ENCODE data around the gene CYP3A4.
"Not testable (repeated sequence)": the region's sequence is repeated elsewhere in the genome, so short reads cannot be mapped to it uniquely, and the experiment has no call there.

CYP3A4 gene

DNA sequence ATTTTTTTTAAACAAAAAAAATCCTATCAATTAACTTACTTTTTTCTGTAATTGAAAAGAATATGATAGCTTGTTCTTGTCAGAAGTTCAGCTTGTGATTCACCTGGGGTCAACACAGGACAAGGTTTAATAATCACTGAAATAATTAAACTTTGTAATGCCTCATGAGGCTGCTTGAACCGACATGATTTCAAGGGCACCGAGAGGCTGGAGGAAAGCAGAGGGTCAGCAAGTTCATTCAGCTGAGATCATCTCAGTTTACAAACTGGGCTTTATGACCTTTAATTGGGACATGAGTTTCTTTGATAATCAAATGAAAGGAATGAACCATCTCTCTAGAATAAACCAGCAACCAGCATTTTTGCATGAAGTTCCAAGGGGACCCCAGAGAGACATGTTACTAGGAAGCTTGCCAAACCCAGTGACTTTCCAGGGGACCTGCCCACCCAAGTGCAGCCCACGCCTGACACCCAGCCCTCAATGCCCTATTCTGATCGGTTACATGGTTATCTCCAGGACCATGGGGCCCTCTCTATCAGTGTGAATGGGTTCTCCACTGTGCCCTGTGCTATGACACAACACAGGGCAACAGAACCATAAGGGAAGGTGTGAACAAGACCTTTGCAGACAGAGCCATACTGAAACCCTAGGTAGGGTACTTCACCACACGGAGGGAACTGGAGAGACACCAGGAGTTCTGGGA is 7.8 kb upstream of the CYP3A4 start:
- no peak for DNase-seq

DNA sequence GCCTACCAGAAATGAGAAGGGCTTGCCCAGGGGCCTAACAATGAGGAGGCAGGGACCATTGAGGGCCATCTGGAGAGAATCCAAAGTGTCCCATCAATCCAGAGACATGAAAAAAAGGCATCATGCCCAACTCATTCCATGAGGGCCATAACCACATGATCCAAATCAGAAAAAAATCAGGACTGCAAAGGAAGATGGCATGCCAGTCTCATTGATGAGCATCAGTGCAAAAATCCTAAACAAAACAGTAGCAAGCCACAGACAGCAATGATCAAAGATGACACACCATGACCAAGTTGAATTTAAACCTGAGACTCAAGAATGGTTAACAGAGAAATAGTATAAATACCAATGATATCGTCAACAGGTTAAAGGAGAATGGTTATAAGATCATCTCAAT is 7.0 kb upstream of the CYP3A4 start:
- DNase-seq: no peak

DNA sequence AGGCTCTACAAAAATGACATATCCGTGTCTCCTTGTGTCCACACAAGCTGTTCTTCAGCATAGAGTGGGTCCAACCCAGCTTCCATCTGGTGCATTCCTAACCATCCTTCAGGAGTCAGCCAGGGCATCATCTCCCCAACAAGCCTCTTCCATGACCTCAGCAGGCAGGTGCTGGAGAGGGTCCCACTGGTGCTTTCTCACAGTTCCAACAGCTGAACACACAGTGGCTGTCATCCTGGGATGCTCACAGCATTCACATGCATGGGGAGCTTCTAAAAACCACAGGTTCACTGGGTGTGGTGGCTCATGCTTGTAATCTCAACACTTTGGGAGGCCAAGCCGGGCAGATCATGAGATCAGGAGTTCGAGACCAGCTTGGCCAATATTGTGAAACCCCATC is 6.4 kb upstream of the CYP3A4 start:
- no peak for DNase-seq

DNA sequence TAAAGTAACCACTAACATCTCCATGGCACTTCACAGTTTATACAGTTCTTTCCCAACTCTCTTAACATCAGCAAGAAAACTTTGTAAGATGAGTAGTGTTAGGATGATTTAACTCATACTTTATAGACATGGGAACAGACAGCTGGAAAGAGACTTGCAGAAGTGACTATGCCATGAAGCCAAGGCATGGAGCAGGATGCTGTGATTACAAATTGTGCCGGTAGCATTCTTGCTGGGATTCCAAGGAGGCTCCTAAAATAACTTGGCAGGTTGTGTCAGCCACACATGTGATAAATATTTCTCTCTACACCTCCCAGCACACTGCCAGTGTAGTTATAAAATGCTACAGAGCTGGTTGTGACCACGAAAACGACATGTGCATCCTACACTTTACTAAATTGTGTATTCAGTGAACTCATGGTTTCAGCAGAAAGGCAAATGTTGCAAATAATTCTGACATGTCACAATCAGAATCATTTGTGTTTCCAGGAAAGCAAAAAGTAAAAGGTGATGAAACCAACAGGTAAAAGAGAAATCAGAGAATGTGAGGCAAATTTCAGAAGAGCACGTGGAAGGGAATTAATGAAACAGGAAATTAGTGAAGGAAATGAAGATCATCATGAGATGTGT is 5.6 kb upstream of the CYP3A4 start:
- no peak for DNase-seq

DNA sequence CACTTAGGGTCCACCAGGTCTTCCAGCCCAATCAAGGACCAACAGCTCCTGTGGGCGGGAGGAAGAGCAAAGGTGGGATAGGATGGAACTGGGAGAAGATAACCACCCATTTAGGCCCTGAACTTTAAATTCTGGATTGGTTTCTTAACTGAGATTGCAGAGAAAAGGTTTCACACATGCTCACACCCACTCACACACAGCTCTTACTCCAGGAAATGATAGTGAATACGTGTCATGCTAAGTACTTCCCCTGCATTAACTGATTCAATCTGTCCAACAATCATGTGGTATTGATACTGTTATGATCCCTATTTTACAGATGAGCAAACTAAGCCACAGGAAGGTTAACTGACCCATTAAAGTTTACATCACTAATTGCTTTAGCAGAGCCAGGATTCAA is 4.6 kb upstream of the CYP3A4 start:
- peak; percentile 81 for DNase-seq

DNA sequence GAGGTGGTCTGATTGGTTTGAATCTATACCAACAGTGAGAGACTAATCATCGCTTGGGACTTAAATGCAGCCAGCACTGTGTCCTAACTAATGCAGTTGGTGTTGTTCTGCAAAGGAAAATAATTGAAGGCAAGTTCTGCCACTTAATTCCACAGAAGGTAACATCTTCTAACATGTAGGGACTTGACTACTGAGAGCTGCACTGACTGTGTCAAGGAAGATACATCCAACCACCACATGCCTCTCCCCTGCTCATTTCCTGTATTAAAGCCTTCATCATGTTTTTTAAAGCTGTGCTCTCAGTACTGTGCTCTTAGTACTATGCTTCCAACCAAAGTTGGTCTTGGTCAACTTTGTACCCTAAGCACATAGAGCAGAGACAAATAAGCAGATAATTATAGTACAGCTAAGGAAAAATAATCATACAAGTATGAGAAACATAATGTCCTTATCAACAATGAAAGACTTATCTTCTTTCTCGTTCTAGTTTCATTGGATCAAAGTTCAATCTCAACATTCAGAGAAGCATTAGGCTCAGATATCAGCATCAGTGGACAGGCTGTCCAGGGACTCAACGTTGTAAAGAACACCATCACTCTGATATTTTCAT is 2.8 kb upstream of the CYP3A4 start:
- DNase-seq: no peak

DNA sequence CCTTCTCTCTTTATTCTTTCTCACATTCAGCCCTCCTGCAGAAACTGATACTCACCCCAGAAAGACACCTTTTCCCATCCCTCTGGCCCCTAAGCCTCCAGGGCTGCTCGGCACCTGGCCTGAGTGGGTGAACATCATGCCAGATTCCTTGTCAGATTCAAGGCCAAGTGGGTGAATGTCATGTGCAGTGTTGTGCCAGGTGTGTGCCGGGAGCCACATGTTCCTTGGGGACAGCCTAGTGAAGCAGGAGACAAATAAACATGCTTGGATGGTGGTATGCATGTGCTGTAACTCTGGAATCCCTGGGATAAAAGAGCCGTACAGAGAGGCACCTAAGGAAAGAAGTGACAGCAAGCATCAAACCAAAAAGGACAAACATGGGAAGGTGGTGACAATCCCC is 1.7 kb upstream of the CYP3A4 start:
- DNase-seq: not testable (repeated sequence)

DNA sequence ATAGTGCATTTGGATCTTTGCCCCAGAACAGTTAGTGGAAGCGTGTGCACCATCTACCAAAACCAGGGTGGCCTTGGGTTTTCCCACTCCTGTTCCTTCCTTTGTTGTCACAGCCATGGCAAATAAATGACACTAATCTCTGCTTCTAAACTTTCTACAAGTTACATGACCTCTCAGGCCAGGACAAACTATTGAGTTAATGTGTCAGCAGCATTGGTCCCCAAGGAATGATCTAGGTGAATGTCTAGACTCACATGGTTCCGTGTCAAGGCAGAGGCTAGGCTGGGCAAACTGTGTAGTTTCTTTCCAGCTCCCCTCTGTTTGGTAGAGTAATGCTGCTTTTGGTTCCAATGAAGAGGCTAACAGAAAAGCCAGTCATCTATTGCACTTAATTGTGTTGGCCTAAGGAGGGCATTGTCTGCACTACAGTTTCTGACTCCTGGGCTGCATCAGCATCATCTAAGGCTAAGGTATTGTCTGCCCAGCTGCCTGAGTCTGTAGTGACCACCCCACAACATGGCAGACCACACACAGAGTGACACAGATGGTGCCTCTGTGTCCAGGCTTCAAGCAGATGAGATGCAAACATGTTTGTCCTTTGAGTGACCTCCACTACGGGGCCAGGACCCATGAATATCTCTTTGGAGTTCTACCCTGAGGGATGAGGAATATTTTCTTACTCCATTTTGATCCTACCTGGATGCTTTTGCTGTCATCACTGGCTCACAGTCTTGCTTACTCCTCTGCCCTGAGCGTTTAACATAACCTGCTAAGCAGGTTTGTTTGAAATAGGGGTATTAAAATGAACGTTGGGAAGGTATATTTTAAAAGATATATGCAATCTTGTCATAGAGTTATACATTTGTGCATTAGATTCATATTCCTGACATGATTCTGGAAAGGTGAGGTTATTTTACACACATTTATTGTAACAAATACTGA is 1.7 kb downstream of the CYP3A4 start:
- DNase-seq: no peak

DNA sequence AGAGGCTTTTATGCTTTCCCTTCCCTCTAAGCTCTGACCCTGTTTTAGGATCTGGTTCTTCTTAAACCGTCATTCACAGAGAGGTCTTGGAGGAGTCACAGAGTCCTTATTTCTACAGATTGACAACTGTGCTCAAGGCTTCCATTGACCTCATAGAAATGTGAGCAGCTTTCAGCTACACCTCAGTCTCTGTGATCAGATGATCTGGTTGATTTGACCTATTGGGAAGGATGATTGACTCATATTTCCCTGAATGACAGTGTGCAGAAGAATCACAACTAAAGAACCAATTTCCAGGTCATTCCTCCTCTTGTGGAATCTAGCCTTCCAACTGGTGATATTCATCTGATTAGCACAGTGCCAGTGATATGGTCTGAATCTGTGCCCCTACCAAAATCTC is 3.4 kb downstream of the CYP3A4 start:
- no peak for DNase-seq

DNA sequence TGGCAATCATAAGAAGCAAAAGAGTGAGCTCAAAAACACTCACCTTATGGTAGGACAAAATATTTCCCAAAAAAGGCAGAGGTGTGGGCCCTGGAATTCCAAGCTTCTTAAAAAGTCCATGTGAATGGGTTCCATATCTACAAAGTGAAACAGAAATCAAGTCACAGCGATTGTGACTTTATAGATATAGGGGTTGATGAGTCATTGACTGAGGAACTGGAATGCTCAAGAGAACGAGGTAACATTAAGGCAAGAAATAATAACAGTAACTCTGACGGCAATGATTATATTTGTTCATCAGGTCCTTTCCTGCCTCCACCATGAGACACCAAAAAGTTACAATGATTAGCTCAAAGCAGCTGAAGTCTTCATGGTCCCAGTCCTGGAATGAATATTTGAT is 4.0 kb downstream of the CYP3A4 start:
- no peak for DNase-seq

DNA sequence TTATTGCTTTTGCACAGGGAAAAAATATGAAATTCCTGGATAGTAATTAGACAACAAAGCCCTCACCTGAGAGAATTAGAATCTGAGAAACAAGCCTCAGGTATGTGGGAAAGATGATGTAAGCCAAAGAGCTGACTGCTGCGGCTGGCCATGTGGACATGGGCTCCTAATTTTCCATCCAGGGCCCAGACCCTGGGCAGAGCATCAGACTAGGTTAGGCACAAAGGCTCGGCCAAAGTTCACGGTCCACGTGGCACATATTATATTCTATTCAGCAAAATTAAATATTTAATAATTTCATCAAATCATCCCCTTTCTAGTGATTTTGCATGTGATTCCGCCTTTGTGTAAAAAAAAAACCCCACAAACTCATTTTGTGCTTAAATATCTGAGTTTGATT is 5.1 kb downstream of the CYP3A4 start:
- no peak for DNase-seq

DNA sequence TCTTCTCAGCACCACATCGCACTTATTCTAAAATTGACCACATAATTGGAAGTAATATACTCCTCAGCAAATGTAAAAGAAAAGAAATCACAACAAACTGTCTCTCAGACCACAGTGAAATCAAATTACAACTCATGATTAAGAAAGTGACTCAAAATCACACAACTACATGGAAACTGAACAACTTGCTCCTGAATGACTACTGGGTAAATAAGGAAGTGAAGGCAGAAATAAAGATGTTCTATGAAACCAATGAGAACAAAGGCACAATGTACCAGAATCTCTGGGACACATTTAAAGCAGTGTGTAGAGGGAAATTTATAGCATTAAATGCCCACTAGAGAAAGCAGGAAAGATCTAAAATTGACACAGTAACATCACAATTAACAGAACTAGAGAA is 10.6 kb downstream of the CYP3A4 start:
- DNase-seq: peak; percentile 23

DNA sequence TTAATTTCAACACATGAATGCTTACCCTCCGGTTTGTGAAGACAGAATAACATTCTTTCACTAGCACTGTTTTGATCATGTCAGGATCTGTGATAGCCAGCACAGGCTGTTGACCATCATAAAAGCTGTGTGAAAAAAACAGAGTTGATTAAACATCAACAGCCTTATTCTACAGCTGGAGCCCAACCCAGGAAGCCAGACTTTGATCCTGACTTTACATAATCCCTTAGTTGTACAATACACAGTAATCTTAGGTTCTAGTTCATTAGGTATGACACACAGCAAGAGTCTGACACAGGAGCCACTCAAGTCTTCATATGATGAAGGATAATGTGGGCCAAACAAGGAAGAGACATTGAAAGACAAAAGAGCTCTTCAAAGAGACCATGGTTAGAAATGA is 11.4 kb downstream of the CYP3A4 start:
- no peak for DNase-seq

DNA sequence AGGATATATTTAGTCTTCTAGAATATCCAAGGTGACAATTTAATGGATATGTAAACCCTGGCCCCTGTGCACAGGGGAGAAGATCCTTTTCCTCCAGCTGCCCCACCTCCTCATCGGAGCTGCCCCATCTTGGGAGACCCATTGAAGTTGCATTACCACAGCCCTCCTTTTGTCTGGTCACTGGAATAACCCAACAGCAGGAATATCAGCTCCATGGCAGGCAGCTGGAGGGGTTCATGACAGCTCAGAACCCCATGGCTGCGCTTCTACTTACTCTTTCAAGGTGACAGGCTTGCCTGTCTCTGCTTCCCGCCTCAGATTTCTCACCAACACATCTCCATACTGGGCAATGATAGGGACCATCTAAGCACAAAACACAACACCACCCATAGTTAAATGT is 14.5 kb downstream of the CYP3A4 start:
- not testable (repeated sequence) for DNase-seq

DNA sequence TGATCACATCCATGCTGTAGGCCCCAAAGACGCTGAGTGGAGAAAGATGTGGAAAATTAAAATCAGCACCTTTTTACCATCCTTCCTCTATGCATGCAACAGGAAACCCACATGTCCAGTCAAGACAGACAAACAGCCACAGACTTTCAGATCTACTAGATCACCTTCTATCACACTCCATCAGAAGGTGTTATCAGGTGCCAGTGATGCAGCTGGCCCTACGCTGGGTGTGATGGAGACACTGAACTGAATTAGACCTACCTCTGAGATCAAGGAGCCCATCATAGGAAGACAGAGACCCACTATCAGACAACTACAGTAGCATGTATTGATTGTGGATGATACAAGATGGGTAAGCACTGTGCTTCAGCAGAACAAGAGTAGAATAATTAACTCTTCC is 15.5 kb downstream of the CYP3A4 start:
- DNase-seq: no peak

DNA sequence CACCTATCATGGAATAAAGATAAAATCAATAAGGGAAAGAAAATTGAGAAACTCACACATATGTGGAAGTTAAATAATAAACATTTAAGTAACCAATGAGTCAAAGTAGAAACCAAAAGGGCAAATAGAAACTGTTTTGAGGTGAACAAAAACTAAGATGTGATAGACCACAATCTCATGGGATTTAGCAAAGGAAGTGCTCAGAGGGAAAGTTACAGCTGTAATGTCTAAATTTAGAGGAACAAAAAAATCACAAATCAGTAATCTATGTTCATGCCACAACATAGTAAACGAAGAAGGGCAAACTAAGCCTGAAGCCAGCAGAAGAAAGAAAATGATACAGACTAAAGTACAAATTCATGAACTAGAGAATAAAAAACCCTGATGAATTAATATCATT is 16.3 kb downstream of the CYP3A4 start:
- DNase-seq: peak; percentile 63

DNA sequence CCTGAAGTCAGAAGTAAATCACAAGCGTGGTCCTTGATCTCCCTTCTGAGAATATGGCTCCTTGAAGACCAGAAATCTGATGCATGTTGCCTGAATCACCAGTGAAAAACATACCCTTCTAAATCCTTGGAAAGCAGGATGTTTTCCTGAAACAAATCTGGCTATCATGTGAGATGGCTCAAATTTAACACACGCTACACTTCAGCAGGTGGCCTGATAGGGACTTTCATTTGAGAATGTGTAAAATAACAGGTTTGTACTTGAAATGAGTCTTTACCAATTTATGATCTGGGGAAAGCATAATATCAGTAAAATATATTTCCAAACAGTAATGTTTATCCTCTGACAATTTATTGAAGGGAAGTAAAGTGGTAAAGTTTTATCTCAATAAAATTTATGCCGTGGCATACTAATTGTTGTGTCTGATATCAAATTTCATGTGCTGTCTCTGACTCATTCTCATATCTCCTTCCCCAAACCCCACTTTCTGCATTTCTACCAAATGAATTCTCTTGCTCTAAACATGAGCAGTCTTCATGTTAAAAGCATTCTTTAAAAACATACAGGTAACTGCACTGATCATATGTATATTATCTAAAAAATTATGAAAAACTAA is 17.4 kb downstream of the CYP3A4 start:
- no peak for DNase-seq

DNA sequence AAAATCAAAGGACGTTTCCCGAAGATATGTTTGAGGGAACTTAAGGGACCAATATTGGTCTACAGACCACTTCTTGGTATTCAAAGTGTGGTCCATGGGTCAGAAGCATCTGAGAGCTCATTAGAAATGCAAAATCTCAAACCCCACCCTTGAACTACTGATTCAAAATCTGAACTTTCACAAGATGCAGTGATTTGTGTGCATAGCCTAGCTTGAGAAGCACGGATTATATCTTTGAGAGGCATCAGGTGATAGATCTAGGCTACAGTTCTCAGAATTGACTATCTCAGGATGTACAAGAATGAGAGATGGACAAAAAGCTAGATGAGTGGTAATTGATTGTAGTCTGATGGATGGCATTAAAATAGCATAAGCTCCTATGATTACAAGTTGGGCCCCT is 19.5 kb downstream of the CYP3A4 start:
- no peak for DNase-seq

DNA sequence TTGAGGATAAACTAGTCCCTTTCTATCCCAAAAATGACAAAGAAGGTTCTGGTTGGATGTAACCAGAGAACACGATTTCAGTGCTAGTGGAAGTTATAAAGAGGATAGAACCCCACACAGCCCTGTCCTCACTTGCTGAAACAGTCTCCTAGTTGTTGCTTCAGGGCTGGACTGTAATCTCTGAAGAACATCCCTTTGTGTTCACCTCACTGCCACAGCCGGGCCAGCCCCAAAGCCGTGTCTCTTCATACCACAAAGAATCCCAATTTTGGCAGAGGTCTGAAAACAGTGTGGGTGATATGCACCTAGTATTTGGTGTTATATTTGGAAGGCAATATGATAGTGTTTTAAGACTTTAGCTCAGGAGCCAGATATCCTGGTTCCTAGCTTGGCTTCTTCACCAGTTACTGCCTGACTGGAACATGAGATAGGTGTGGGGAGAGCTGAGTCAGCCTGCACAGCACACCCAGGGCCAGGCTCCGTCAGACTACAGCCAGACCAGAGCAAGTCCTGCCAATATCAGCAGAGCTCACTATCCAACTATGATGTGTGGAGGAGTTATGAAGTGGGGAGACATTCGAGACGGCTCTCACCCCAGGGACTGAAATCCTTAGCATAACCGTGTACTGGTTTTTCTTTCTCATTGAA is 21.2 kb downstream of the CYP3A4 start:
- no peak for DNase-seq

DNA sequence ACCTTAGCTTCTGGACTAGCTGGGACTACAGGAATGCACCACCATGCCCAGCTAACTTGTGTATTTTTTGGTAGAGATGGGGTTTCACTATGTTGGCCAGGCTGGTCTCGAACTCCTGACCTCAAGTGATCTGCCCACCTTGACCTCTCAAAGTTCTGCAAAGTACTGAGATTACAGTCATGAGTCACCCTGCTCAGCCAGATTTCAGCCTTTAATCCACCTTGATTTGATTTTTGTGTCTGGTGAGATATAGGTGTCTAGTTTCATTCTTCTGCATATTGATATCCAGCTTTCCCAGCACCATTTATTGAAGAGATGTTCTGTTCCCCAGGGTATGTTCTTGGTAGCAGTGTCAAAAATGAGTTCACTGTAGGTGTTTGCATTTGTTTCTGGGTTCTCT is 28.9 kb downstream of the CYP3A4 start:
- DNase-seq: no peak

DNA sequence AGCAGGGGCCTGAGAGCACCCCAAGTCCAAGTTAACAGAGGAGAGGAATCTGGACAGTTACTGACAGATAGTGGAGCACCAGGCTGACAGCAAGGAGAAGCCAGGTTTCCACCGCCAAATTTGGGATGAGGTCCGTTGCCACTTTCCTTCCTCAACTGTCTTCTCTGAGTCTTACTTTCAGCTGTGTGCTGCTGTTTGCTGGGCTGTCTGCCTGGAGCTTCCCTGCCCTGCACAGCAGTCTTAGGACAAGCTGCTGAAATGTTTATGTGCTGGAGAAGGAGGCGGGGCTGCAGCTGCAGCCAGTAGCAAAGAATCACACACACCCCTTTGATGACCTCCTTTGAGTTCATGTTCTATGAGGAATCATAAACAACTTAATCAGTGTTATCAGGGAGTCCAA is 31.6 kb downstream of the CYP3A4 start:
- no peak for DNase-seq

DNA sequence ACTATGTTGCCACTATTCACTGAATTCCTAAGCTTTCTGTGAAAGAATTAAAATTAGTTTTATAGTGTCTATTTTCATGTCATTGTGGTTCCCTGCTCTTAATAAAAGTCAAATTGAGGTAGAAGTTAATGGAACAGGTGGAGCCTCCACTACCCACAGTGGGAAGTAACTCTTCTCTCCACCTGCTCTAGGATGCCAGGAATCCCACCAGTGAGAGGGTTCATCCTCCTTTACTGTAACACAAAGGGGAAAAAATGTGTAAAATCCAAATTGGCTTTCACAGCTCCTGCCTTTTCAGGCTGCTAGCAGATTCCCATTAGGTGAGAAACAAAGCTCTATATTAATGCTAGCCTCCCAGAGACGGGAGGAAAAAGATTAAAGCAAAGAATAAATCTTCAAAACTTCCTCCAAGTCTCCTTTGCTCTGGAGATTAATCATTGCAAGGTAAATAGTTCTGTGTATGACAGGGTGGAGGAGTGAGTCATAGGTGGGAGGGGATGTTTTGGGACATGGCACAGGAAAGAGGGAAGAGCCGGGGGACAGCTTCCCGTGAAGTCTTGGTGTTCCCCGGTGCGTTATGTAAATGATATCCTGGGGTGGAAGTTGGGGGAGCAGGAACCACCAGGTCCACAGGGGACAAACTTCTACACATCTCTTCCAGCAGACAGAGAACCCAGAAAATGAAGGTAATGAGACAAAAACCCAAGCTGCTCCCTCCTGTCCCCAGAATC is 32.5 kb downstream of the CYP3A4 start:
- DNase-seq: not testable (repeated sequence)
